Heart left ventricle (tissue), 13 donors: ENCODE data around the gene AFF3.

ENCODE experiments used
- CTCF ChIP-seq, 12 donors: fragments of 200-600 bp; sonication (generic) in 4 of 12; IDR thresholded peaks; one replicate each; pipeline versions ENCODE4 v1.5.0 to v1.8.0; 2018 to 2022; ENCODE audit warnings: antibody characterized with exemption in 12 of 12, mild to moderate bottlenecking in 5 of 12
- POLR2A ChIP-seq, 2 donors: fragments of 450-650 bp; IDR thresholded peaks; one replicate each; pipeline ENCODE4 v1.6.1; 2017; ENCODE audit warnings: antibody characterized with exemption in 2 of 2, mild to moderate bottlenecking in 2 of 2, moderate library complexity in 2 of 2
- donor health status: ischemic (EF 13 %, LVEDD 7.1; RV severe dilation, severe dysfunction).
- donor health status: DM: no; HTN: yes; CAD: no.
- donor health status: DM: no; HTN: no; CAD: no.
- donor health status: ischemic (EF 25% LVEDD 6.9; RV normal size, moderate dysfunction).
- donor health status: ischemic (EF 25% LVEDD 5.7; RV mildly dilated, moderate dysfunction).
- donor health status: ischemic (EF 35%, LVEDD 5.7; RV mildly dilated, moderate dysfunction).
- donor health status: nonischemic (EF 11% LVEDD 7.7; RV severe dilation, severe dysfunction).
- donor health status: DM: yes; HTN: yes; CAD: no.
- donor health status: PGD.
- donor health status: ischemic (EF 29% LVEDD 5.4; RV normal size, mild dysfunction).
- donor health status: nonischemic (EF 23%, LVEDD 6.1; RV moderate dilation, normal function).

GRCh38 chr2:99638791-99639190, 503.6 kb downstream of the AFF3 start:
- TF ChIP-seq CTCF (IDR thresholded peaks at IDR 0.05) (no peak), POLR2A (IDR thresholded peaks at IDR 0.05) (no peak)
